B cell (primary cell): ENCODE data around the gene AMH. TPM values are rescaled to one million over a fixed set of nuclear protein-coding genes. Genes with fewer than 3 reads are reported as not detected.

Experiments
- ATAC-seq: fragments of 200-7000 bp; cut with Tn5 transposase; one replicate; pipeline ENCODE4 v1.10.0; 2021; ENCODE audit warnings: low read depth, mild to moderate bottlenecking, moderate number of reproducible peaks, moderate library complexity
- CTCF ChIA-PET: fragments of 350-600 bp; sonication (Branson Sonifier 250); formaldehyde crosslinking; loops from one replicate; lab custom pipeline; 2021; ENCODE audit warnings: antibody characterized with exemption, inconsistent platforms; lab: Charles Lee
- POLR2A ChIA-PET: fragments of 350-600 bp; sonication (Branson Sonifier 250); formaldehyde crosslinking; loops from one replicate; lab custom pipeline; 2021; ENCODE audit warnings: antibody characterized with exemption; lab: Charles Lee
- DNase-seq: peaks from one replicate; pipeline ENCODE4 v3.0.0; 2013
- H2AFZ ChIP-seq: 2 replicates; pipeline ENCODE4 v1.6.1; 2012; ENCODE audit warnings: mild to moderate bottlenecking, low read depth, low read length; ENCODE audit not compliant: insufficient read depth, poor library complexity, severe bottlenecking
- H3K27ac ChIP-seq, 2 donors: 1 replicate in 1 of 2; 2 replicates in 1 of 2; pipeline ENCODE4 v1.5.1; 2012 to 2013; ENCODE audit warnings: low read length in 2 of 2, mild to moderate bottlenecking in 2 of 2, moderate library complexity in 1 of 2
- H3K27me3 ChIP-seq, 4 experiments: fragments of 200-600 bp in 1 of 4; sonication (generic) in 1 of 4; replicated peaks in 1 of 4; 1 replicate in 2 of 4; 2 replicates in 2 of 4; pipeline versions ENCODE4 v1.6.1 to v1.7.0; 2013 to 2016; ENCODE audit warnings: low read length in 3 of 4, mild to moderate bottlenecking in 2 of 4, mixed read lengths in 1 of 4, moderate library complexity in 1 of 4; ENCODE audit not compliant: insufficient read depth in 4 of 4, control insufficient read depth in 3 of 4; ENCODE audit errors: control extremely low read depth in 1 of 4
- H3K36me3 ChIP-seq, 2 experiments: replicated peaks in 1 of 2; 1 replicate in 1 of 2; 2 replicates in 1 of 2; pipeline versions ENCODE4 v1.6.1 to v1.7.1; 2013; ENCODE audit warnings: low read length in 1 of 2; ENCODE audit not compliant: insufficient read depth in 2 of 2, control insufficient read depth in 1 of 2; ENCODE audit errors: control extremely low read depth in 1 of 2, extremely low read depth in 1 of 2
- H3K4me1 ChIP-seq, 2 donors: fragments of 200-600 bp in 1 of 2; sonication (generic) in 1 of 2; 1 replicate in 1 of 2; 2 replicates in 1 of 2; pipeline versions ENCODE4 v1.5.1 to v1.6.1; 2013 to 2017; ENCODE audit warnings: low read length in 2 of 2; ENCODE audit not compliant: control insufficient read depth in 2 of 2, insufficient read depth in 2 of 2
- H3K4me2 ChIP-seq: replicated peaks from 2 replicates; pipeline ENCODE3; 2012; ENCODE audit warnings: mild to moderate bottlenecking, low read depth, low read length; ENCODE audit not compliant: poor library complexity, severe bottlenecking
- H3K4me3 ChIP-seq, 5 experiments: fragments of 200-600 bp in 1 of 5; sonication (generic) in 1 of 5; 1 replicate in 3 of 5; 2 replicates in 2 of 5; pipeline versions ENCODE4 v1.5.1 to v1.7.0; 2011 to 2016; ENCODE audit warnings: low read length in 4 of 5, mild to moderate bottlenecking in 4 of 5, low read depth in 2 of 5, control low read depth in 1 of 5, moderate library complexity in 1 of 5; ENCODE audit not compliant: insufficient read depth in 1 of 5; ENCODE audit errors: control extremely low read depth in 1 of 5, extremely low read depth in 1 of 5
- H3K79me2 ChIP-seq: fragments of 200-600 bp; sonication (generic); one replicate; pipeline ENCODE4 v1.6.0; 2016; ENCODE audit warnings: low read length; ENCODE audit not compliant: control insufficient read depth, insufficient read depth
- H3K9ac ChIP-seq: fragments of 200-600 bp; sonication (generic); 2 replicates; pipeline ENCODE4 v1.6.1; 2017; ENCODE audit warnings: mild to moderate bottlenecking, low read length, moderate library complexity
- H3K9me3 ChIP-seq, 3 donors: one replicate each; pipeline versions ENCODE4 v1.6.1 to v1.7.1; 2013; ENCODE audit warnings: low read length in 2 of 3; ENCODE audit not compliant: control insufficient read depth in 2 of 3, insufficient read depth in 1 of 3; ENCODE audit errors: control extremely low read depth in 1 of 3
- H4K20me1 ChIP-seq: 2 replicates; pipeline ENCODE4 v1.6.0; 2012; ENCODE audit warnings: mild to moderate bottlenecking, low read length; ENCODE audit not compliant: insufficient read depth, control insufficient read depth, poor library complexity, severe bottlenecking
- H3K27ac Mint-ChIP-seq: one replicate; pipeline ENCODE4 v1.8.0; 2021; ENCODE audit warnings: mixed read lengths
- H3K27me3 Mint-ChIP-seq: one replicate; pipeline ENCODE4 v1.8.0; 2021; ENCODE audit warnings: mixed read lengths
- H3K4me1 Mint-ChIP-seq: one replicate; pipeline ENCODE4 v1.8.0; 2021; ENCODE audit warnings: mixed read lengths
- H3K4me3 Mint-ChIP-seq: one replicate; pipeline ENCODE4 v1.8.0; 2021; ENCODE audit warnings: mixed read lengths
- H3K9me3 Mint-ChIP-seq: one replicate; pipeline ENCODE4 v1.8.0; 2022; ENCODE audit warnings: mixed read lengths; ENCODE audit not compliant: insufficient read depth
- EZH2 ChIP-seq: IDR thresholded peaks from 2 replicates; pipeline ENCODE4 v1.6.1; 2012; ENCODE audit warnings: borderline replicate concordance, low read depth, mild to moderate bottlenecking, moderate library complexity, low read length; ENCODE audit not compliant: insufficient read depth, poor library complexity, severe bottlenecking
- WGBS: methylation state at CpG from one replicate; pipeline ENCODE4 v1.1.5; 2013; ENCODE audit warnings: missing lambda C conversion rate; ENCODE audit not compliant: insufficient coverage; 5-methylcytosine and 5-hydroxymethylcytosine counted together
- intact Hi-C: fragments of 100-400 bp; cut with micrococcal nuclease; formaldehyde crosslinking; loops from one replicate; pipeline ENCODE4 v1.10.0; 2022
- polyA plus RNA-seq: library from polyadenylated mRNA; depleted of rRNA; stranded (reverse); fragments of >200 nt; gene quantifications from 2 replicates; pipeline ENCODE4 v1.2.3, GENCODE V29; 2012
- total RNA-seq, 2 donors: library from RNA; stranded (reverse); fragments of 120-200 nt in 1 of 2; gene quantifications; 1 replicate in 1 of 2; 2 replicates in 1 of 2; pipeline versions ENCODE4 v1.2.3 to v1.2.4, GENCODE V29; 2013 to 2022
- TF ChIP-seq, protein P1 (sequence below): fragments of 200-600 bp; IDR thresholded peaks from one replicate; pipeline ENCODE4 v1.8.0; 2022; ENCODE audit warnings: antibody characterized with exemption, mild to moderate bottlenecking

AMH gene
- total and polyA plus RNA-seq, 2 donors (not counting 1 experiment from before 2014, with no cell fraction given), result 1.5 to 4.5 TPM

DNA sequence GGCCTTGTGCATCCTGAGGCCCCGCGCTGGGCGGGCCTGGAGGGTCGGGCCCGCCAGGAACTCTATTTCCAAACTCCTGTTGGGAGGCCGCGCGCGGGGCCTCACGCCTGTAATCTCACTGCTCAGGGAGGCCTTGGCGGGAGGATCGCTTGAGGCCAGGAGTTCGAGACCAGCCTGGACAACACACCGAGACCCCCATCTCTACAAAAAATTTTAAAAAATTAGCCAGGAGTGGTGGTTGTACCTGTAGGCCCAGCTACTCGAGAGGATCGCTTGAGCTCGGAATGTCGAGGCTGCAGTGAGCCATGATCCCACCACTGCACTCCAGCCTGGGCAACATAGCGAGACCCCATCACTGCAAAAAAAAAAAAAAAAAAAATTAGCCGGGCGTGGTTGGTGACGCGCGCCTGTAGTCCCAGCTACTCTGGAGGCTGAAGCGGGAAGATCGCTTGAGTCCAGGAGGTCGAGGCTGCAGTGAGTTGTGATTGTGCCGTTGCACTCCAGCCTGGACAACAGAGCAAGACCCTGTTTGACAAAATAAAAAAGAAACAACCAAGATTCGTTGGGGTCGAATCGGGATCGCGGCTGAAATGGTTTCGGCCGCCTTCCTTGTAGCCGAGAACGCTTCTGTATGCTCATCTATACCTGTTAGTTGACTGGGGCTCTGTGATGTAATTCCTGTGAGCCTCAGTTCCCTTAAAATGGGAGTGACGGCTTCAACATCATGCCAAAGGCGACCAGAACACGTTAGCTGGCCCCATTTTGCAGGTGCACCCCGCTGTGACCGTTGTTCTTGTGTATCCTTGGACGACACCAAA is 11.9 kb upstream of the AMH start:
- Histone ChIP-seq H2AFZ (peak overlapping the region; percentile 88), H3K36me3 (peaks cover 0 to 37% of the 10 kb centered on the region in 2 experiments), H4K20me1 (peaks cover 90% of the 10 kb centered on the region), H3K27me3 (no peaks in the 10 kb centered on the region), H3K9me3 (peaks cover 0 to 6% (median 0%) of the 10 kb centered on the region in 3 donors), H3K4me2 (peak overlapping the region; percentile 86), H3K4me1 (peaks cover 46 to 71% of the 10 kb centered on the region in 2 donors), H3K79me2 (peaks cover 90% of the 10 kb centered on the region), H3K9ac (peak overlapping the region; percentile 89), H3K4me3 (peak overlapping the region in 4 of 5 experiments; percentile 57 to 94 (median 77)), H3K27ac (peak overlapping the region; percentile 97 to 99)
- intact Hi-C loops, result loop anchor here (2.0 kb wide), 5 partner anchors 16 to 238 kb away; partner anchors contain the start of gene LMNB2
- peak; percentile 33 for DNase-seq
- peak overlapping the region; percentile 93 for H3K4me3 Mint-ChIP-seq
- 47% methylated on average over 27 of the region's 43 CpGs for WGBS
- CTCF ChIA-PET, result interaction anchor here (0.5 to 5.2 kb wide), 13 partner anchors 10 to 343 kb away, joined by 3 to 31 read pairs (median 6); no protein-coding TSS in a partner anchor
- H3K27ac Mint-ChIP-seq, result peak overlapping the region; percentile 98
- H3K4me1 Mint-ChIP-seq, result peaks cover 69% of the 10 kb centered on the region
- no peak for TF ChIP-seq EZH2
- TF ChIP-seq, protein P1, sequence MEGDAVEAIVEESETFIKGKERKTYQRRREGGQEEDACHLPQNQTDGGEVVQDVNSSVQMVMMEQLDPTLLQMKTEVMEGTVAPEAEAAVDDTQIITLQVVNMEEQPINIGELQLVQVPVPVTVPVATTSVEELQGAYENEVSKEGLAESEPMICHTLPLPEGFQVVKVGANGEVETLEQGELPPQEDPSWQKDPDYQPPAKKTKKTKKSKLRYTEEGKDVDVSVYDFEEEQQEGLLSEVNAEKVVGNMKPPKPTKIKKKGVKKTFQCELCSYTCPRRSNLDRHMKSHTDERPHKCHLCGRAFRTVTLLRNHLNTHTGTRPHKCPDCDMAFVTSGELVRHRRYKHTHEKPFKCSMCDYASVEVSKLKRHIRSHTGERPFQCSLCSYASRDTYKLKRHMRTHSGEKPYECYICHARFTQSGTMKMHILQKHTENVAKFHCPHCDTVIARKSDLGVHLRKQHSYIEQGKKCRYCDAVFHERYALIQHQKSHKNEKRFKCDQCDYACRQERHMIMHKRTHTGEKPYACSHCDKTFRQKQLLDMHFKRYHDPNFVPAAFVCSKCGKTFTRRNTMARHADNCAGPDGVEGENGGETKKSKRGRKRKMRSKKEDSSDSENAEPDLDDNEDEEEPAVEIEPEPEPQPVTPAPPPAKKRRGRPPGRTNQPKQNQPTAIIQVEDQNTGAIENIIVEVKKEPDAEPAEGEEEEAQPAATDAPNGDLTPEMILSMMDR, result no peak
- ATAC-seq, result no peak
- no peaks in the 10 kb centered on the region for H3K9me3 Mint-ChIP-seq
- no peaks in the 10 kb centered on the region for H3K27me3 Mint-ChIP-seq
- POLR2A ChIA-PET, result interaction anchor here (0.7 to 1.0 kb wide), 3 partner anchors 14 to 82 kb away, joined by 3 to 8 read pairs (median 4); no protein-coding TSS in a partner anchor
